HCT116 (cell line): ENCODE data around the gene IGFBPL1. TPM values are rescaled to one million over a fixed set of nuclear protein-coding genes. Genes with fewer than 3 reads are reported as not detected.
"Not testable (repeated sequence)": the region's sequence is repeated elsewhere in the genome, so short reads cannot be mapped to it uniquely, and the experiment has no call there.

Experiments used
- ATAC-seq: fragments of 200-7000 bp; cut with Tn5 transposase; 2 replicates; pipeline ENCODE4 v1.9.1; 2020; ENCODE audit warnings: mild to moderate bottlenecking, moderate library complexity
- BruUV-seq: library from RNA; stranded (reverse); fragments of 400-500 nt; replicated peaks from 2 replicates; lab custom pipeline; 2021; lab: Mats Ljungman, UMichigan
- CTCF ChIA-PET: fragments of 300-600 bp; sonication (Branson Sonifier 250); formaldehyde crosslinking; loops from one replicate; lab custom pipeline; 2021; ENCODE audit warnings: antibody characterized with exemption; lab: Charles Lee
- POLR2A ChIA-PET: fragments of 300-600, 350-600 bp; sonication (Branson Sonifier 250); formaldehyde crosslinking; loops from one replicate; lab custom pipeline; 2021; ENCODE audit warnings: antibody characterized with exemption; lab: Charles Lee
- RAD21 ChIA-PET, 2 experiments: fragments of 300-600 bp; sonication (Branson Sonifier 250); formaldehyde crosslinking; loops; one replicate each; lab custom pipeline; 2023; ENCODE audit warnings: low total read pairs in 2 of 2; ENCODE audit not compliant: uncharacterized antibody in 2 of 2, unreplicated experiment in 2 of 2, low non-redundant PET in 1 of 2; lab: Charles Lee
- DNase-seq: peaks from one replicate; pipeline ENCODE4 v3.0.0-alpha.2; 2010; ENCODE audit warnings: low read depth, low spot score
- H2AFZ ChIP-seq: fragments of 200-600 bp; shearing (Covaris generic), sonication (generic); 2 replicates; pipeline ENCODE4 v1.6.1; 2017; ENCODE audit warnings: low read depth, mixed run types, mixed read lengths, antibody characterized with exemption, low read length; ENCODE audit not compliant: poor library complexity, severe bottlenecking
- H3K27ac ChIP-seq: 2 replicates; pipeline ENCODE4 v1.5.1; 2012; ENCODE audit warnings: low read depth, low read length
- H3K27me3 ChIP-seq: fragments of 200-600 bp; sonication (generic); 2 replicates; pipeline ENCODE4 v1.6.1; 2016; ENCODE audit warnings: mixed run types, low read length, mixed read lengths; ENCODE audit not compliant: insufficient read depth
- H3K36me3 ChIP-seq, 2 experiments: fragments of 200-500 bp in 1 of 2; fragments of 200-600 bp in 1 of 2; sonication (Bioruptor generic) in 1 of 2; sonication (generic) in 1 of 2; 2 replicates each; pipeline versions ENCODE4 v1.5.1 to v1.6.1; 2014 to 2016; ENCODE audit warnings: low read length in 2 of 2, inconsistent platforms in 1 of 2, mixed read lengths in 1 of 2, mixed run types in 1 of 2; ENCODE audit not compliant: insufficient read depth in 2 of 2, control insufficient read depth in 1 of 2
- H3K4me1 ChIP-seq, 2 experiments: fragments of 200-600 bp in 1 of 2; sonication (generic) in 1 of 2; 2 replicates each; pipeline versions ENCODE4 v1.5.1 to v1.6.1; 2012 to 2017; ENCODE audit warnings: low read length in 2 of 2, inconsistent platforms in 1 of 2, mild to moderate bottlenecking in 1 of 2, mixed read lengths in 1 of 2, mixed run types in 1 of 2, moderate library complexity in 1 of 2; ENCODE audit not compliant: insufficient read depth in 2 of 2, control insufficient read depth in 1 of 2
- H3K4me2 ChIP-seq: fragments of 200-600 bp; sonication (generic); 2 replicates; pipeline ENCODE4 v1.6.1; 2017; ENCODE audit warnings: mixed run types, low read length, mixed read lengths
- H3K4me3 ChIP-seq, 2 experiments: fragments of 200-600 bp in 1 of 2; sonication (generic) in 1 of 2; replicated peaks in 1 of 2; 2 replicates each; pipeline ENCODE4 v1.5.1; 2011 to 2016; ENCODE audit warnings: low read length in 2 of 2, control low read depth in 1 of 2, low read depth in 1 of 2, mild to moderate bottlenecking in 1 of 2, mixed read lengths in 1 of 2, mixed run types in 1 of 2
- H3K79me2 ChIP-seq: fragments of 200-600 bp; sonication (generic); 2 replicates; pipeline ENCODE4 v1.6.1; 2017; ENCODE audit warnings: mild to moderate bottlenecking, mixed run types, low read length, moderate library complexity, mixed read lengths; ENCODE audit not compliant: insufficient read depth
- H3K9ac ChIP-seq: fragments of 200-600 bp; sonication (generic); 2 replicates; pipeline ENCODE4 v1.6.1; 2016; ENCODE audit warnings: low read length, mixed read lengths
- H3K9me2 ChIP-seq: fragments of 200-600 bp; sonication (generic), shearing (Covaris generic); 2 replicates; pipeline ENCODE4 v1.6.1; 2017; ENCODE audit warnings: mixed run types, mild to moderate bottlenecking, moderate library complexity; ENCODE audit not compliant: insufficient read depth
- H3K9me3 ChIP-seq, 2 experiments: fragments of 200-500 bp in 1 of 2; fragments of 200-600 bp in 1 of 2; sonication (Bioruptor generic) in 1 of 2; sonication (generic) in 1 of 2; 2 replicates each; pipeline ENCODE4 v1.6.1; 2014 to 2017; ENCODE audit warnings: low read length in 2 of 2, mixed read lengths in 2 of 2, inconsistent platforms in 1 of 2, low read depth in 1 of 2, mild to moderate bottlenecking in 1 of 2, mixed run types in 1 of 2, moderate library complexity in 1 of 2; ENCODE audit not compliant: control insufficient read depth in 1 of 2, insufficient read depth in 1 of 2
- H4K20me1 ChIP-seq: fragments of 200-600 bp; sonication (generic), shearing (Covaris generic); 2 replicates; pipeline ENCODE4 v1.6.1; 2017; ENCODE audit warnings: mixed run types, mild to moderate bottlenecking, moderate library complexity; ENCODE audit not compliant: insufficient read depth
- ATF3 ChIP-seq: IDR thresholded peaks from 2 replicates; pipeline ENCODE4 v1.6.1; 2012
- CEBPB ChIP-seq: IDR thresholded peaks from 2 replicates; pipeline ENCODE4 v1.6.1; 2012; ENCODE audit warnings: low read depth
- CTCF ChIP-seq, 3 experiments: fragments of 200-600 bp in 1 of 3; sonication (generic) in 1 of 3; IDR thresholded peaks in 2 of 3; conservative IDR thresholded peaks in 1 of 3; 2 replicates each; pipeline ENCODE4 v1.5.1; 2012 to 2017; ENCODE audit warnings: low read depth in 2 of 3, low read length in 2 of 3, antibody characterized with exemption in 1 of 3, borderline replicate concordance in 1 of 3, control low read depth in 1 of 3, mild to moderate bottlenecking in 1 of 3, mixed read lengths in 1 of 3, mixed run types in 1 of 3, moderate library complexity in 1 of 3; ENCODE audit not compliant: insufficient read depth in 1 of 3
- EGR1 ChIP-seq: IDR thresholded peaks from 2 replicates; pipeline ENCODE4 v1.6.1; 2012; ENCODE audit warnings: low read depth
- ELF1 ChIP-seq: IDR thresholded peaks from 2 replicates; pipeline ENCODE4 v1.6.1; 2012; ENCODE audit warnings: low read depth, borderline replicate concordance
- POLR2A ChIP-seq: IDR thresholded peaks from 2 replicates; pipeline ENCODE4 v1.7.0; 2011; ENCODE audit warnings: borderline replicate concordance; ENCODE audit not compliant: insufficient read depth, insufficient read length; ENCODE audit errors: extremely low read depth
- POLR2AphosphoS5 ChIP-seq: IDR thresholded peaks from 2 replicates; pipeline ENCODE4 v1.6.1; 2011; ENCODE audit warnings: mild to moderate bottlenecking, low read depth, low read length, moderate library complexity
- SIN3A ChIP-seq: IDR thresholded peaks from 2 replicates; pipeline ENCODE4 v1.6.1; 2012; ENCODE audit warnings: low read depth
- ZFX ChIP-seq: fragments of 450-650 bp; IDR thresholded peaks from 2 replicates; pipeline ENCODE4 v1.6.1; 2017
- ZNF274 ChIP-seq: fragments of 200-500 bp; sonication (Bioruptor generic); IDR thresholded peaks from 2 replicates; pipeline ENCODE4 v1.6.1; 2014; ENCODE audit warnings: mild to moderate bottlenecking, low read depth, low read length, inconsistent platforms
- intact Hi-C: fragments of 100-400 bp; cut with micrococcal nuclease; formaldehyde crosslinking; loops from 2 replicates; pipeline ENCODE4 v1.10.0; 2022
- total RNA-seq: library from RNA; stranded (reverse); gene quantifications from one replicate; pipeline ENCODE4 v1.2.1, GENCODE V29; 2021; ENCODE audit not compliant: unreplicated experiment

The IGFBPL1 gene
- total RNA-seq, 1 experiment from 2014 or later: not detected

GRCh38 chr9:38377336-38378083 is 46.7 kb downstream of the IGFBPL1 start:
- H3K4me1 ChIP-seq, H3K4me2 ChIP-seq, H3K36me3 ChIP-seq, ATAC-seq, H3K27me3 ChIP-seq, DNase-seq, RAD21 ChIA-PET, H4K20me1 ChIP-seq, BruUV-seq, POLR2A ChIA-PET, H3K79me2 ChIP-seq, intact Hi-C loops, H3K9ac ChIP-seq, H3K9me3 ChIP-seq, H3K27ac ChIP-seq, CTCF ChIA-PET, H3K9me2 ChIP-seq, H2AFZ ChIP-seq, H3K4me3 ChIP-seq: not testable (repeated sequence)

GRCh38 chr9:38376021-38376670 is 48.1 kb downstream of the IGFBPL1 start:
- TF ChIP-seq POLR2AphosphoS5 (no peak), ELF1 (no peak), ZFX (no peak), CTCF (IDR thresholded peaks at IDR 0.05 in 2 of 3, conservative IDR thresholded peaks at IDR 0.05 in 1 of 3; ENCODE audit: borderline replicate concordance in 1 of 3, insufficient read depth in 1 of 3, low read depth in 2 of 3, low read length in 2 of 3) (no peak), ZNF274 (no peak), EGR1 (no peak), CEBPB (no peak), POLR2A (no peak), SIN3A (no peak), ATF3 (no peak)
- Histone ChIP-seq H3K27me3 (no peaks in the 10 kb centered on the region; the same call in 1 of the 2 replicates), H3K27ac (no peak overlapping the region), H3K9me3 (no peaks in the 10 kb centered on the region), H3K4me3 (no peak overlapping the region), H4K20me1 (no peaks in the 10 kb centered on the region), H3K79me2 (no peaks in the 10 kb centered on the region), H3K4me2 (no peak overlapping the region), H2AFZ (no peak overlapping the region), H3K9ac (no peak overlapping the region), H3K36me3 (no peaks in the 10 kb centered on the region), H3K9me2 (no peaks in the 10 kb centered on the region), H3K4me1 (no peaks in the 10 kb centered on the region; a peak in 1 of 4 replicates)
- no TSS peak for BruUV-seq
- POLR2A ChIA-PET: interaction anchor here (0.6 kb wide), 1 partner anchor 269 kb away, joined by 4 read pairs; no protein-coding TSS in a partner anchor
- intact Hi-C loops: no loop called here
- DNase-seq: no peak
- RAD21 ChIA-PET: no interaction called here
- no peak for ATAC-seq
- CTCF ChIA-PET: no interaction called here
